ENCODE results near the gene KREMEN2. TPM values are rescaled to one million over a fixed set of nuclear protein-coding genes. Genes with fewer than 3 reads are reported as not detected.

Gene KREMEN2
- total RNA-seq, 4 donors from 2014 or later: 0.40 to 1.6 TPM; not detected in 2

DNA sequence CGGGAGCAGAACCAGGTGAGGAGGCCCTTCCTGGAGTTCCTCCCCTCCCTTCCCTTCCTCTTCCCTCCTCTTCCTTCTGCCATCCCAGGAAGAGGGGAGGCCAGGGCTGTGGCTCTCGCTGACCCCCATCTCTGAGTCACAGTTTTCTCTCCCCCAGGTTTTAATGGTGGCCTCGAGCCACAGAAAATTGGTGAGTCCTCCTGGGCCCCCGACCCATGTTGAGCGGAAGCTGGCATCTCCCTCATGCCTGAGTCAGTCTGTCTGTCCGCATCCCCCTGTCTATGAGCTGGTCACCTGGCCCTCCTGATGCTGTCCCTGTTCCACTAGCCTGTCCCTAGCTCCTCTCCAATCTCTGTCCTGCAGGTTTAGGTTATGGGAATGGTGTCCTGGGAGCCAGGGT is 35.9 kb downstream of the KREMEN2 start:
- no peaks in the 10 kb centered on the region for H3K27me3 ChIP-seq
- no peaks in the 10 kb centered on the region for H3K9me3 ChIP-seq
- no peak for TF ChIP-seq POLR2A (IDR thresholded peaks at IDR 0.05)
- TF ChIP-seq, protein P1, sequence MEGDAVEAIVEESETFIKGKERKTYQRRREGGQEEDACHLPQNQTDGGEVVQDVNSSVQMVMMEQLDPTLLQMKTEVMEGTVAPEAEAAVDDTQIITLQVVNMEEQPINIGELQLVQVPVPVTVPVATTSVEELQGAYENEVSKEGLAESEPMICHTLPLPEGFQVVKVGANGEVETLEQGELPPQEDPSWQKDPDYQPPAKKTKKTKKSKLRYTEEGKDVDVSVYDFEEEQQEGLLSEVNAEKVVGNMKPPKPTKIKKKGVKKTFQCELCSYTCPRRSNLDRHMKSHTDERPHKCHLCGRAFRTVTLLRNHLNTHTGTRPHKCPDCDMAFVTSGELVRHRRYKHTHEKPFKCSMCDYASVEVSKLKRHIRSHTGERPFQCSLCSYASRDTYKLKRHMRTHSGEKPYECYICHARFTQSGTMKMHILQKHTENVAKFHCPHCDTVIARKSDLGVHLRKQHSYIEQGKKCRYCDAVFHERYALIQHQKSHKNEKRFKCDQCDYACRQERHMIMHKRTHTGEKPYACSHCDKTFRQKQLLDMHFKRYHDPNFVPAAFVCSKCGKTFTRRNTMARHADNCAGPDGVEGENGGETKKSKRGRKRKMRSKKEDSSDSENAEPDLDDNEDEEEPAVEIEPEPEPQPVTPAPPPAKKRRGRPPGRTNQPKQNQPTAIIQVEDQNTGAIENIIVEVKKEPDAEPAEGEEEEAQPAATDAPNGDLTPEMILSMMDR (IDR thresholded peaks at IDR 0.05): no peak
- H3K4me1 ChIP-seq: peaks cover 0 to 3% (median 0%) of the 10 kb centered on the region in 4 donors
- H3K36me3 ChIP-seq: no peaks in the 10 kb centered on the region
- no peak for DNase-seq
- H3K4me3 ChIP-seq: no peak overlapping the region
- H3K27ac ChIP-seq: no peak overlapping the region

DNA sequence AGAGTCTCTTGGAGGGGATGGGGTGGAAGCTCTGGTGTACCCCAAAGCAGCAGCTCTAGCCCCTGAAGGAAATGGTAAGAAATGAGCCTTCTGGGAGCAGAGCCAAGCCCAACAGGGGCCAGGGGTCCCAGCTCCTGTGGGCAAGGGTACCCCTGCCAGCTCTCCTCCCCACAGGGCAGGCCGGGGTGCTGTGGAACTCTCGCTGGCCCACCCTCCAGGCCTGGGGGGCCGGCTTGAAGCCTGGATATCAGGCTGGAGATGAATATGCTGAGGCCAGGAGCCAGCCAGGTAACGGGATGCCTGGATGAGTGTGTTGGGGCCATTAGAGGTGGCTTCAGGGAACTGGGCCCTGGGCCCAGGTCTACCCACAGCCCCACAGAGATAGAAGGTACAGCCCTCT is 36.5 kb downstream of the KREMEN2 start:
- no peak for DNase-seq
- TF ChIP-seq POLR2A (IDR thresholded peaks at IDR 0.05): no peak
- TF ChIP-seq, protein P1 (IDR thresholded peaks at IDR 0.05): no peak
- no peak overlapping the region for H3K4me3 ChIP-seq

DNA sequence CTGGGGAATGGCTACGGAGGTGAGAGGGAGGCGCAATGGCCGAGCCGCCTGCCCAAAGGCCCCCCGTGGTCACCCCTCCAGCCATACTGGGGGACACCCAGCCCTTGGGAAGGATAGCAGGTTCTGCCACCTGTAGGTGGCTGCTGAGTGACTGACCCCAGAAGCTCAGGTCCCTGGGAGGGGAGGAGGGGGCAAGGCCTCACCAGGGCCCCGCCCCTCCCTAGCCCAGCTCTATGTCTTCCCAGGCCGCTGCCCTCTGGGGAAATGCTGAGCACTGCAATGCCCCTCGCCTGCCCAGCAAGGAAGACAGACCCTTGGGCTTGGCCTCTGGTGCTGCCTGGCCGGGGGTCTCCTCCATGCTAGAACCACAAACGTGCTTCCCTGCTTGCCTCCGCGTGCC is 37.2 kb downstream of the KREMEN2 start:
- Histone ChIP-seq H3K27ac (no peak overlapping the region), H3K4me3 (no peak overlapping the region), H3K9me3 (no peaks in the 10 kb centered on the region), H3K36me3 (no peaks in the 10 kb centered on the region), H3K27me3 (no peaks in the 10 kb centered on the region), H3K4me1 (peaks cover 0 to 5% (median 2%) of the 10 kb centered on the region in 4 donors)
- TF ChIP-seq POLR2A (IDR thresholded peaks at IDR 0.05): no peak
- TF ChIP-seq, protein P1 (IDR thresholded peaks at IDR 0.05): no peak
- DNase-seq: no peak

More for the DNA sequence above, 36.5 kb downstream of the KREMEN2 start:
- H3K27me3 ChIP-seq: no peaks in the 10 kb centered on the region
- H3K4me1 ChIP-seq: peaks cover 0 to 4% (median 0%) of the 10 kb centered on the region in 4 donors
- H3K9me3 ChIP-seq: no peaks in the 10 kb centered on the region
- H3K27ac ChIP-seq: no peak overlapping the region
- H3K36me3 ChIP-seq: no peaks in the 10 kb centered on the region

DNA sequence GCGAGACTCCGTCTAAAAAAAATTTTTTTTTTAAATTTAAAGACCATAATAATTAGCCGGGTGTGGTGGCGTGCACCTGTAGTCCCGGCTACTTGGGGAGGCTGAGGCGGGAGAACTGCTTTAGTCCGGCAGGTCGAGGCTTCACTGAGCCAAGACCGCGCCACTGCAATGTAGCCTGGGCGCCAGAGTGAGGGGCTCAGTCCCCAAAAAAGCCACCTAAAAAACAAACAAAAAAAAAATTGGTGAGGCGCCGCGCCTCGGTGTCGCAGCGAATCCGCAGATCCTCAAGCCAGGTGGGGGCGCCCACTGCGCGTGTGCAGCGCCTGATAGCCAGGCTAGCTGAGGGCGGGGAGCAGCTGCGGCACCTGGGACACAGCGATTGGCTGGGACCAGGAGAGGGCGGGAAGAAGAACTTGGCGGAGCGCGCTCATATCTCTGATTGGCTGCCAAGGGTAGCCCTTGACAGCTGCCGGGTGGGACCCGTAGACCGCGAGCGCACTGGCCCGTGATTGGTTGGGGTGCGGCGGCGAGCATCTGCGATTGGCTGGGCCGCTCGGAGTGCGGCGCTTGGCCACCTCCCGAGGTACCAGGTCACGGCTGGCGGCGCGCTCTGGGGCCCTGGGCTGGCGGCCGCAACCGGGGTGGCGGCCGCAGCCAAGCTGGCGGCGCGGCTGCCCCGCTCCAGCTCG is 39.7 kb downstream of the KREMEN2 start:
- H3K4me3 ChIP-seq: peak overlapping the region in 3 of 4 donors; percentile 25 to 58 (median 42)
- H3K9me3 ChIP-seq: no peaks in the 10 kb centered on the region
- H3K4me1 ChIP-seq: peaks cover 8 to 29% (median 14%) of the 10 kb centered on the region in 4 donors
- no peaks in the 10 kb centered on the region for H3K27me3 ChIP-seq
- DNase-seq: peak; percentile 95 to 99 (median 98)
- TF ChIP-seq POLR2A (IDR thresholded peaks at IDR 0.05): peak; percentile 69 to 86
- TF ChIP-seq, protein P1 (IDR thresholded peaks at IDR 0.05): peak; percentile 51 to 86 (median 62)
- no peaks in the 10 kb centered on the region for H3K36me3 ChIP-seq
- peak overlapping the region in 1 of 4 donors; percentile 96 for H3K27ac ChIP-seq

DNA sequence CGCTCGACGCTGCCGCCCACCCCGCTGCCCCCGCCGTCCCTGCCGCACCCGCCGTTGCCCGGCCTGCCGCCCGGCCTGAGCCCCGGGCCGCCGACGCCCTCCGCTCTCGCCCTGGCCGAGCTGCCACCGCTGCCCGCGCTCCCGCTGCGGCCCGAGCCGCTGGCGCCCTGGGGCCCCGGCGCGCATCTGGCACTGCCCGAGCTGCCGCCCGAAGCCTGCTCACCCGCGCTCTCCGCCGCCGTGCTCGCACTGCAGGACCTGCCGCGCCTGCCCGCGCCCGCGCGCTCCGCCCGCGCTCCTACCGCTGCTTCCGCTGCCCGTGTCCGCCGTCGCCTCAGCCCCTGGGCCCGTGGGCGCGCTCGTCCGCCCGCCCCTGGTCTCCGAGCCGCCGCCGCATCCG is 40.2 kb downstream of the KREMEN2 start:
- Histone ChIP-seq H3K36me3 (no peaks in the 10 kb centered on the region), H3K4me1 (peaks cover 8 to 31% (median 14%) of the 10 kb centered on the region in 4 donors), H3K27me3 (no peaks in the 10 kb centered on the region), H3K27ac (peak overlapping the region in 1 of 4 donors; percentile 96), H3K4me3 (peak overlapping the region in 3 of 4 donors; percentile 42 to 58 (median 53)), H3K9me3 (no peaks in the 10 kb centered on the region)
- DNase-seq: peak in 1 of 3 donors; percentile 62
- TF ChIP-seq POLR2A (IDR thresholded peaks at IDR 0.05): no peak
- TF ChIP-seq, protein P1 (IDR thresholded peaks at IDR 0.05): no peak

All from Peyer's patch (tissue), 4 donors.